ENCODE results near the gene ZNF814. TPM values are rescaled to one million over a fixed set of nuclear protein-coding genes. Genes with fewer than 3 reads are reported as not detected.
"Not testable (repeated sequence)": the region's sequence is repeated elsewhere in the genome, so short reads cannot be mapped to it uniquely, and the experiment has no call there.

Gene ZNF814
- 10 to 100 TPM; 25.0 to 27.9 TPM for total RNA-seq

GRCh38 chr19:57888560-57889231 is at the start of gene ZNF814:
TSS of gene ZNF814 (minus strand) at chr19:57889037. CDS start at chr19:57888802, 235 bp downstream.
- peak within 1 kb of the TSS; percentile 94 for H3K27ac Mint-ChIP-seq
- POLR2A ChIA-PET = interaction anchor here (0.8 to 2.0 kb wide), 9 partner anchors 9 to 141 kb away, joined by 3 to 8 read pairs (median 5); partner anchors contain the start of genes ZNF256 and ZNF417
- peaks cover 21% of the 10 kb centered on the region for H3K9me3 Mint-ChIP-seq
- peak; percentile 42 for TF ChIP-seq CTCF (IDR thresholded peaks at IDR 0.05)
- H3K36me3 Mint-ChIP-seq (ENCODE audit: low read depth) = peaks cover 47% of the 10 kb centered on the region
- DNase-seq (peak; percentile 96), ATAC-seq (peak; percentile 94)
- H3K27me3 Mint-ChIP-seq = no peaks in the 10 kb centered on the region
- H3K4me3 Mint-ChIP-seq = peak within 1 kb of the TSS; percentile 99
- intact Hi-C loops (cut with micrococcal nuclease) = no loop called here
- H3K4me1 Mint-ChIP-seq (ENCODE audit: low read depth) = peaks cover 26% of the 10 kb centered on the region
- CTCF ChIA-PET = interaction anchor here (1.2 kb wide), 1 partner anchor 11 kb away, joined by 3 read pairs; no protein-coding TSS in a partner anchor

- TF ChIP-seq CTCF (IDR thresholded peaks at IDR 0.05) = no peak
- ChIA-PET POLR2A (interaction anchor here (0.6 to 1.6 kb wide), 4 partner anchors 10 to 421 kb away, joined by 3 to 5 read pairs (median 4); no protein-coding TSS in a partner anchor), CTCF (no interaction called here)
- H3K36me3 Mint-ChIP-seq (ENCODE audit: low read depth) = peaks cover 72% of the 10 kb centered on the region
- peaks cover 6% of the 10 kb centered on the region for H3K4me1 Mint-ChIP-seq (ENCODE audit: low read depth)
- DNase-seq (no peak), ATAC-seq (no peak)
- peaks cover 50% of the 10 kb centered on the region for H3K9me3 Mint-ChIP-seq
- intact Hi-C loops (cut with micrococcal nuclease) = no loop called here
- H3K4me3 Mint-ChIP-seq = no peak overlapping the region
- no peak overlapping the region for H3K27ac Mint-ChIP-seq
- no peaks in the 10 kb centered on the region for H3K27me3 Mint-ChIP-seq
Observed at GRCh38 chr19:57935731-57936130, 46.9 kb upstream of the ZNF814 start.

GRCh38 chr19:57934820-57935665 is 46.2 kb upstream of the ZNF814 start, which contains the start of gene ZNF418:
TSS of gene ZNF418 (minus strand) at chr19:57935402. CDS start at chr19:57933822, 1,580 bp downstream.
- intact Hi-C loops (cut with micrococcal nuclease) = no loop called here
- DNase-seq = peak; percentile 70
- ChIA-PET POLR2A (interaction anchor here (0.6 to 1.6 kb wide), 5 partner anchors 9 to 422 kb away, joined by 3 to 5 read pairs (median 3); no protein-coding TSS in a partner anchor), CTCF (no interaction called here)
- Mint-ChIP-seq H3K27ac (peak within 1 kb of the TSS; percentile 89), H3K4me3 (peak within 1 kb of the TSS; percentile 83), H3K27me3 (no peaks in the 10 kb centered on the region), H3K36me3 (ENCODE audit: low read depth) (peaks cover 74% of the 10 kb centered on the region), H3K9me3 (peaks cover 53% of the 10 kb centered on the region), H3K4me1 (ENCODE audit: low read depth) (peaks cover 6% of the 10 kb centered on the region)
- peak; percentile 100 for ATAC-seq
- TF ChIP-seq CTCF (IDR thresholded peaks at IDR 0.05) = no peak

GRCh38 chr19:57927587-57927986 is 38.8 kb upstream of the ZNF814 start:
- ChIA-PET POLR2A (interaction anchor here (1.5 kb wide), 1 partner anchor 18 kb away, joined by 3 read pairs; no protein-coding TSS in a partner anchor), CTCF (no interaction called here)
- Mint-ChIP-seq H3K27me3 (no peaks in the 10 kb centered on the region), H3K27ac (no peak overlapping the region), H3K4me1 (ENCODE audit: low read depth) (no peaks in the 10 kb centered on the region), H3K36me3 (ENCODE audit: low read depth) (peaks cover 57% of the 10 kb centered on the region), H3K4me3 (no peak overlapping the region), H3K9me3 (peaks cover 49% of the 10 kb centered on the region)
- intact Hi-C loops (cut with micrococcal nuclease) = no loop called here
- TF ChIP-seq CTCF (IDR thresholded peaks at IDR 0.05) = no peak
- no peak for DNase-seq
- no peak for ATAC-seq

GRCh38 chr19:57916168-57916995 is 27.5 kb upstream of the ZNF814 start, which contains the start of gene ZNF417:
TSS of gene ZNF417 (minus strand) at chr19:57916592. CDS start at chr19:57916411, 181 bp downstream.
- H3K4me3 Mint-ChIP-seq = peak within 1 kb of the TSS; percentile 84
- peak; percentile 99 for ATAC-seq
- peak within 1 kb of the TSS; percentile 95 for H3K27ac Mint-ChIP-seq
- DNase-seq = peak; percentile 93
- POLR2A ChIA-PET = interaction anchor here (0.6 to 1.8 kb wide), 8 partner anchors 28 to 257 kb away, joined by 3 to 6 read pairs (median 4); partner anchors contain the start of gene ZNF814
- intact Hi-C loops (cut with micrococcal nuclease); H3K27me3 Mint-ChIP-seq: not testable (repeated sequence)
- peaks cover 28% of the 10 kb centered on the region for H3K9me3 Mint-ChIP-seq
- H3K4me1 Mint-ChIP-seq (ENCODE audit: low read depth) = peaks cover 27% of the 10 kb centered on the region
- CTCF ChIA-PET = interaction anchor here (1.3 kb wide), 1 partner anchor 13 kb away, joined by 4 read pairs; no protein-coding TSS in a partner anchor
- H3K36me3 Mint-ChIP-seq (ENCODE audit: low read depth) = peaks cover 62% of the 10 kb centered on the region

All from activated CD8-positive, alpha-beta T cell treated with anti-CD3 and anti-CD28 coated beads for 36 hours (primary cell).